ENCODE measurements around the gene INHBE.
"Not testable (repeated sequence)": the region's sequence is repeated elsewhere in the genome, so short reads cannot be mapped to it uniquely, and the experiment has no call there.

Gene INHBE

DNA sequence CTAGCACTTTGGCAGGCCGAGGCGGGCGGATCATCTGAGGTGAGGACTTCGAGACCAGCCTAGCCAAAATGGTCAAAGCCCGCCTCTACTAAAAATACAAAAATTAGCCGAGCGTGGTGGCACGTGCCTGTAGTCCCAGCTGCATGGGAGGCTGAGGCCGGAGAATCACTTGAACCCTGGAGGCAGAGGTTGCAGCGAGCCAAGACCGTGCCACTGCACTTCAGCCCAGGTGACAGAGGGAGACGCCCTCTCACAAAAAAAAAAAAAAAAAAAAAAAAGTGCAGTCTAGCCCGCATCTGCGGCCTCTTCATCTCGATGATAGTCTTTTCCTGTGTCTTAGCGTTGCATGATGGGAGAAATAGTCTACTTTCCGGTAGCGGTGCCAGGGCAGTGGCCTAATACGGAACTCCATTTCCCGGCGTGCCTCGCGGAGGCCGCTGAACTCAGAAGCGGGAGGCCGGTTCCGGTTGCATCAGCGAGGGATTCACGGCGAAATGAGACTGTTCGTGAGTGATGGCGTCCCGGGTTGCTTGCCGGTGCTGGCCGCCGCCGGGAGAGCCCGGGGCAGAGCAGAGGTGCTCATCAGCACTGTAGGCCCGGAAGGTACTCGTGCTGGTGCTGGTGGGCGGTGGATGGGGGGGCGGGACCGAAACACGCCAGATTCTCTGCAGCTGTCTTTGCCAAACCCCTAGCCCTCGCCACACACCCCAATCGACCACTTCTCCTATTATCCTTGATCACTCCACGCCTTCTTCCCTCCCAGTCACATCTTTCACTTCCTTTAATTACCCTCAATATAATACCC, 32.7 kb downstream of the INHBE start, which contains the start of gene MARS1:
Gene MARS1, plus strand, starts transcription at position 472 of the 805 bp plus-strand sequence. Its CDS starts 23 bp downstream, at position 495.
- ATAC-seq: peak; percentile 99
- Mint-ChIP-seq H3K4me1 (peaks cover 33% of the 10 kb centered on the region), H3K27me3 (no peaks in the 10 kb centered on the region), H3K27ac (peak within 1 kb of the TSS; percentile 91), H3K4me3 (peak within 1 kb of the TSS; percentile 98), H3K9me3 (no peaks in the 10 kb centered on the region), H3K36me3 (peaks cover 41% of the 10 kb centered on the region)

- no peaks in the 10 kb centered on the region for H3K9me3 Mint-ChIP-seq
- no peak for ATAC-seq
- H3K4me1 Mint-ChIP-seq: peaks cover 26% of the 10 kb centered on the region
- H3K27ac Mint-ChIP-seq: peak overlapping the region; percentile 91
- peak overlapping the region; percentile 98 for H3K4me3 Mint-ChIP-seq
- H3K27me3 Mint-ChIP-seq: no peaks in the 10 kb centered on the region
- H3K36me3 Mint-ChIP-seq: peaks cover 43% of the 10 kb centered on the region
Observed at GRCh38 chr12:57488402-57489156, 33.5 kb downstream of the INHBE start.

DNA sequence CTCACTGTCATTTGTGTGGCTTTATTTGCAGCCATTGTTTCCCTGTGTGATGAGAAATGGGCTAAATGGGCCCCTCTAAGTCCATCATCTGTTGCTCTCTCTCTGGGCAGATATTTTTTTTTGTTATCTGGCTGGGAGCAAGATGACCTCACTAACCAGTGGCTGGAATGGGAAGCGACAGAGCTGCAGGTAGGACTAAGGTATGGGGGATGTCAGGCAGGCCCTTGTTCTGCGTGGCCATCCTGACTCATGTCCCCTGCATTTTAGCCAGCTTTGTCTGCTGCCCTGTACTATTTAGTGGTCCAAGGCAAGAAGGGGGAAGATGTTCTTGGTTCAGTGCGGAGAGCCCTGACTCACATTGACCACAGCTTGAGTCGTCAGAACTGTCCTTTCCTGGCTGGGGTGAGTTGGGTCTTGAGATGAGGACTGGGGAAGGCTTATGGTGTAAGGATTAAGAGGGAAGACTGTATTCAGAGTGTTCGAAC, 34.1 kb downstream of the INHBE start:
- no peaks in the 10 kb centered on the region for H3K27me3 Mint-ChIP-seq
- peak overlapping the region; percentile 91 for H3K27ac Mint-ChIP-seq
- H3K9me3 Mint-ChIP-seq: no peaks in the 10 kb centered on the region
- H3K36me3 Mint-ChIP-seq: peaks cover 43% of the 10 kb centered on the region
- H3K4me1 Mint-ChIP-seq: peaks cover 25% of the 10 kb centered on the region
- H3K4me3 Mint-ChIP-seq: peak overlapping the region; percentile 98
- ATAC-seq: no peak

- ATAC-seq: no peak
- H3K4me3 Mint-ChIP-seq: no peak overlapping the region
- no peaks in the 10 kb centered on the region for H3K9me3 Mint-ChIP-seq
- H3K4me1 Mint-ChIP-seq: peaks cover 25% of the 10 kb centered on the region
- H3K27me3 Mint-ChIP-seq: no peaks in the 10 kb centered on the region
- H3K36me3 Mint-ChIP-seq: peaks cover 43% of the 10 kb centered on the region
- no peak overlapping the region for H3K27ac Mint-ChIP-seq
Observed at GRCh38 chr12:57490126-57490525, 35.0 kb downstream of the INHBE start.

GRCh38 chr12:57491393-57492280, 36.5 kb downstream of the INHBE start:
- no peaks in the 10 kb centered on the region for H3K27me3 Mint-ChIP-seq
- H3K9me3 Mint-ChIP-seq: no peaks in the 10 kb centered on the region
- H3K4me3 Mint-ChIP-seq: no peak overlapping the region
- ATAC-seq: no peak
- H3K27ac Mint-ChIP-seq: peak overlapping the region; percentile 10
- H3K4me1 Mint-ChIP-seq: peaks cover 25% of the 10 kb centered on the region
- peaks cover 51% of the 10 kb centered on the region for H3K36me3 Mint-ChIP-seq

GRCh38 chr12:57495051-57495701, 40.1 kb downstream of the INHBE start:
- Mint-ChIP-seq H3K36me3 (peaks cover 61% of the 10 kb centered on the region), H3K4me1 (peaks cover 24% of the 10 kb centered on the region)
- not testable (repeated sequence) for H3K27ac Mint-ChIP-seq, H3K4me3 Mint-ChIP-seq, H3K27me3 Mint-ChIP-seq, H3K9me3 Mint-ChIP-seq
- ATAC-seq: peak; percentile 53

DNA sequence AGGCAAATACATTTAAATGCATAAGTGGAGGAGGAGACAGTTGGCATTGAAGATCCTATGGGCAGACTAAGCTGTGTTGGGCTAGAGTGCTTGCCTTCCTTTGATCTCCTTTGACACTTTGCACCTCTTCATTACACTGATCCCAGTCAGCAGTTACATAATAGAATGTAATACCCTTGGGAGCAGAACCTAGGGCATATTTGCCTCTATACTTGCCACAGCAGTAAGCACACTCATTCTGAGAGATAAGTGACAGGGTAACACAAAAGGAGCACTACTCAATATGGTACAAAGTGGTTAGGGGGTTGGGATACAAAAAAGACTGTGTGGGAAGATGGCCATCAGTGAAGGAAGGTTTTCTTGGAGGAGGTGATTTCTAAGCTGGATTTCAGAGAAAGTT, 41.7 kb downstream of the INHBE start:
- H3K4me1 Mint-ChIP-seq: peaks cover 17% of the 10 kb centered on the region
- H3K36me3 Mint-ChIP-seq: peaks cover 63% of the 10 kb centered on the region
- H3K9me3 Mint-ChIP-seq: no peaks in the 10 kb centered on the region
- ATAC-seq: no peak
- H3K27me3 Mint-ChIP-seq: no peaks in the 10 kb centered on the region
- H3K27ac Mint-ChIP-seq: peak overlapping the region; percentile 16
- H3K4me3 Mint-ChIP-seq: no peak overlapping the region

DNA sequence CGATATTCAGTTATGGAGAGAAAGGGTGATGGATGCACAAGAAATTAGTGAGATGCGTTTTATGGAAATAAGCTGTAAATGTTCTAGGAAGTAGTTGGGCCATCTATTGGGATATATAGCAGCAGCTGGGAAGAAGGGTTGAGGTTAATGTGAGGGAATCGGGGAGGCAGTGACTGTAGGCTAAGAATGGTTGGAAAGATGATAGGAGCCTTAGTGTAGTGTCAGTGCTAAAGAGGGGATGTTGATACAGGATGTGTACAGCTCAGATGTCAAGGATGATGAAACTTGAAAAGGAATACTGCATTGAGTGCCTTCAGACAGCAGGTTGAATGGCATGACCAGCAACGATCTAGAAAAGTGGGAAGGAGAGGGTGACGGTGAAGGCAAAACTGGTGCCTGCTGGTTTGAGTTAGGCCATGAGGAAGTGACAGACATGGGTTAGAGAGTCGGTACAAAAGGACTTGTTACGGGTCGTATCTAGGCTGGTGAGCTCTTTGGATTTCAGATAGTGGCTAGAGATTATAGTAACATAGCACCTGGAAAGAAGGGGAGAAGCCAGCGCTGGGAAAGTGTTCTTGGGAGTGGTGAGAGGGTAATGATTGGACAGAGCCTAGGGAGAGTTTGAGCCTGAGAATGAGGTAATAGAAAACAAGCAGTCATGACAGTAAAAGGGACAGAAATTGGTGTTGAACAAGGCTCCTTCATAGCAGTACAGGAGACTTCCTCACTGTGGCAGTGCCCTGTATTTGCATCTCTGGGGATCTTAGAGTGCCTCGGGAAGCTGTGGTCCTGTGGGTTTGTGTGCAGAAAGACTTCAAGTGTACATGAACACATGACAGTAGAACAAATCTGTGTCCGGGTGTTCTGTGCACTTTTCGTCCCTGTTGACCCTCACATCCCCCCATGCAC, 42.4 kb downstream of the INHBE start:
- peak overlapping the region; percentile 16 for H3K27ac Mint-ChIP-seq
- peaks cover 17% of the 10 kb centered on the region for H3K4me1 Mint-ChIP-seq
- H3K9me3 Mint-ChIP-seq: no peaks in the 10 kb centered on the region
- peaks cover 62% of the 10 kb centered on the region for H3K36me3 Mint-ChIP-seq
- ATAC-seq: no peak
- no peaks in the 10 kb centered on the region for H3K27me3 Mint-ChIP-seq
- no peak overlapping the region for H3K4me3 Mint-ChIP-seq

GRCh38 chr12:57498132-57498502, 43.0 kb downstream of the INHBE start:
- no peak overlapping the region for H3K4me3 Mint-ChIP-seq
- no peaks in the 10 kb centered on the region for H3K27me3 Mint-ChIP-seq
- peaks cover 61% of the 10 kb centered on the region for H3K36me3 Mint-ChIP-seq
- peaks cover 17% of the 10 kb centered on the region for H3K4me1 Mint-ChIP-seq
- peak overlapping the region; percentile 16 for H3K27ac Mint-ChIP-seq
- H3K9me3 Mint-ChIP-seq: no peaks in the 10 kb centered on the region
- no peak for ATAC-seq

- H3K4me1 Mint-ChIP-seq: peaks cover 17% of the 10 kb centered on the region
- no peaks in the 10 kb centered on the region for H3K9me3 Mint-ChIP-seq
- peak overlapping the region; percentile 16 for H3K27ac Mint-ChIP-seq
- H3K27me3 Mint-ChIP-seq: no peaks in the 10 kb centered on the region
- no peak for ATAC-seq
- peaks cover 65% of the 10 kb centered on the region for H3K36me3 Mint-ChIP-seq
- no peak overlapping the region for H3K4me3 Mint-ChIP-seq
Observed at GRCh38 chr12:57498571-57498970, 43.5 kb downstream of the INHBE start.

DNA sequence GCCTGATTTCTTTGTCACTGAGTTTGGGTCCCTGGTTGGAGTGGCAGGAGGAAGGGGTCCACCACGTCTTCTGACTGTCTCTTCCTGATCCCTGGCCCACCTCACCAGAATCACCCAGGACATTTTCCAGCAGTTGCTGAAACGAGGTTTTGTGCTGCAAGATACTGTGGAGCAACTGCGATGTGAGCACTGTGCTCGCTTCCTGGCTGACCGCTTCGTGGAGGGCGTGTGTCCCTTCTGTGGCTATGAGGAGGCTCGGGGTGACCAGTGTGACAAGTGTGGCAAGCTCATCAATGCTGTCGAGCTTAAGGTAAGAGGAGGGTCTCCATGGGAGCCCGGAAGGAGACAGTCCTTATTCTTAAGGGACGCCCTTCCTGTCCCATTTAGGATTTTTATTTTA, 45.1 kb downstream of the INHBE start:
- Mint-ChIP-seq H3K36me3 (peaks cover 74% of the 10 kb centered on the region), H3K27ac (no peak overlapping the region), H3K4me3 (no peak overlapping the region), H3K27me3 (no peaks in the 10 kb centered on the region), H3K9me3 (no peaks in the 10 kb centered on the region), H3K4me1 (peaks cover 17% of the 10 kb centered on the region)
- no peak for ATAC-seq

DNA sequence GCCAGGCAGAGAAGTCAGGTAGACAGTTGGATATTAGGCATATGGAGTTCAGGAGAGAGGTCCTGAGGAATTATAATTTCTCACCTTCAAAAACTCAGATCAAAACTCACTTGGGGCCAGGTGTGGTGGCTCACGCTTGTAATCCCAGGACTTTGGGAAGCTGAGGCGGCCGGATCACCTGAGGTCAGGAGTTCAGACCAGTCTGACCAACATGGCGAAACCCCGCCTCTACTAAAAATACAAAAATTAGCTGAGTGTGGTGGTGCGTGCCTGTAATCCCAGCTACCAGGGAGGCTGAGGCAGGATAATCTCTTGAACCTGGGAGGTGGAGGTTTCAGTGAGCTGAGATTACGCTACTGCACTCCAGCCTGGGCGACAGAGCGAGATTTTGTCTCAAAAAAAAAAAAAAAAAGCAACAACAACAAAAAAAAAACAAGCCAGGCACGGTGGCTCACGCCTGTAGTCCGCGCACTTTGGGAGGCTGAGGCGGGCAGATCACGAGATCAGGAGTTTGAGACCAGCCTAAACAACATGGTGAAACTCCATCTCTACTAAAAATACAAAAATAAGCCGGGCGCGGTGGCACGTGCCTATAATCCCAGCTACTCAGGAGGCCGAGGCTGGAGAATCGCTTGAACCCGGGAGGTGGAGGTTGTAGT, 47.3 kb downstream of the INHBE start:
- not testable (repeated sequence) for H3K4me1 Mint-ChIP-seq
- peaks cover 67% of the 10 kb centered on the region for H3K36me3 Mint-ChIP-seq

DNA sequence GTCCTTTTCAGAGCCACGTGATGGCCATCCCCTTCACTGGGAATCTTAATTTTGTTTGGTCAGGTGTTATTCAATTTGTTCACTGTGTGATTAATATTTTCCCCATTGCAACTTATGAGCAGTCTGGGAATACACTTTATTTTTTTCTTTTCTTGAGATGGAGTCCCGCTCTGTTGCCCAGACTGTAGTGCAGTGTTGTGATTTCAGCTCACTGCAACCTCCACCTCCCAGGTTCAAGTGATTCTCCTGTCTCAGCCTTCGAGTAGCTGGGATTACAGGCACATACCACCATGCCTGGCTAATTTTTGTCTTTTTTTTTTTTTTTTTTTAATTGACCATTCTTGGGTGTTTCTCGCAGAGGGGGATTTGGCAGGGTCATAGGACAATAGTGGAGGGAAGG, 51.4 kb downstream of the INHBE start:
- not testable (repeated sequence) for H3K4me3 Mint-ChIP-seq, H3K4me1 Mint-ChIP-seq, H3K27me3 Mint-ChIP-seq

More for the DNA sequence above, 47.3 kb downstream of the INHBE start:
- not testable (repeated sequence) for H3K27ac Mint-ChIP-seq, H3K4me3 Mint-ChIP-seq, H3K9me3 Mint-ChIP-seq, ATAC-seq, H3K27me3 Mint-ChIP-seq

More for the DNA sequence above, 51.4 kb downstream of the INHBE start:
- not testable (repeated sequence) for ATAC-seq, H3K9me3 Mint-ChIP-seq, H3K27ac Mint-ChIP-seq
- peaks cover 56% of the 10 kb centered on the region for H3K36me3 Mint-ChIP-seq

Data from stimulated activated memory B cell treated with anti-CD40 and anti-IgM and Interleukin-4, amounts not matched to agents 10 μg/mL and 1 μg/mL and 100 μg/mL, for 72 hours (primary cell).